Suppressor macrophage treated with lipopolysaccharide for 1 hour (primary cell): ENCODE results near the gene PDCD4.
"Not testable (repeated sequence)": the region's sequence is repeated elsewhere in the genome, so short reads cannot be mapped to it uniquely, and the experiment has no call there.

Source experiments
- DNase-seq, 3 donors: peaks; one replicate each; pipeline ENCODE4 v3.0.0-alpha.2; 2020 to 2022

Gene PDCD4

GRCh38 chr10:110885932-110886674 lies 14.4 kb downstream of the PDCD4 start:
- no peak for DNase-seq

GRCh38 chr10:110887560-110887959 lies 15.8 kb downstream of the PDCD4 start:
- DNase-seq: no peak

- no peak for DNase-seq
These were observed 21.0 kb downstream of the PDCD4 start for GRCh38 chr10:110892602-110893288.

GRCh38 chr10:110893559-110894179 lies 21.9 kb downstream of the PDCD4 start:
- peak; percentile 62 to 83 (median 77) for DNase-seq

- DNase-seq: no peak
These were observed 25.5 kb downstream of the PDCD4 start for GRCh38 chr10:110897184-110897583.

GRCh38 chr10:110898391-110898790 lies 26.7 kb downstream of the PDCD4 start:
- no peak for DNase-seq

- no peak for DNase-seq
These were observed 29.3 kb downstream of the PDCD4 start for GRCh38 chr10:110900983-110901382.

- peak in 1 of 3 donors; percentile 16 for DNase-seq
These were observed 30.5 kb downstream of the PDCD4 start for GRCh38 chr10:110901954-110902819.

- DNase-seq: no peak
These were observed 31.9 kb downstream of the PDCD4 start for GRCh38 chr10:110903280-110904278.

GRCh38 chr10:110910138-110910537 lies 38.4 kb downstream of the PDCD4 start:
- no peak for DNase-seq

- no peak for DNase-seq
These were observed 40.6 kb downstream of the PDCD4 start for GRCh38 chr10:110912374-110912773.

- no peak for DNase-seq
These were observed 42.7 kb downstream of the PDCD4 start for GRCh38 chr10:110914431-110914830.

- no peak for DNase-seq
These were observed 43.3 kb downstream of the PDCD4 start for GRCh38 chr10:110915035-110915434.

GRCh38 chr10:110915600-110915999 lies 43.9 kb downstream of the PDCD4 start:
- not testable (repeated sequence) for DNase-seq

- DNase-seq: no peak
These were observed 45.0 kb downstream of the PDCD4 start for GRCh38 chr10:110916554-110917346.

GRCh38 chr10:110918269-110918642 lies 46.5 kb downstream of the PDCD4 start:
- DNase-seq: peak; percentile 96 to 98 (median 98)

- peak in 2 of 3 donors; percentile 100 for DNase-seq
These were observed 47.1 kb downstream of the PDCD4 start, which contains the start of gene BBIP1 for GRCh38 chr10:110918643-110919348. BBIP1 (minus strand) TSS chr10:110919180; CDS start chr10:110918157, 1,023 bp downstream.

- peak; percentile 73 to 99 (median 75) for DNase-seq
These were observed 47.7 kb downstream of the PDCD4 start, which contains the start of gene SHOC2 for GRCh38 chr10:110919349-110919931. SHOC2 (plus strand) TSS chr10:110919604; CDS start chr10:110964359, 44,755 bp downstream.
